ENCODE measurements around the gene CENPL. TPM values are rescaled to one million over a fixed set of nuclear protein-coding genes. Genes with fewer than 3 reads are reported as not detected.

Gene CENPL
- total and polyA plus RNA-seq, 9 of the 15 experiments (the other 6 are each of a cell fraction or from before 2014, with no cell fraction given): 33.0 to 52.7 (median 39.7) TPM

GRCh38 chr1:173863224-173864161 lies 38.8 kb upstream of the CENPL start (continued):
- TF ChIP-seq E2F8 (IDR thresholded peaks at IDR 0.05; ENCODE audit: low read depth, partially characterized antibody): no peak
- no peak for TF ChIP-seq ZNF316 (IDR thresholded peaks at IDR 0.05)
- TF ChIP-seq ILK (tag; IDR thresholded peaks at IDR 0.05; ENCODE audit: borderline replicate concordance, low read depth): no peak
- TF ChIP-seq CHCHD3 (CRISPR knock-in tag; IDR thresholded peaks at IDR 0.05): peak; percentile 63; the same call in 1 of the 2 replicates
- no peak for TF ChIP-seq ZNF174 (CRISPR knock-in tag; IDR thresholded peaks at IDR 0.05)
- TF ChIP-seq CCNT2 (IDR thresholded peaks at IDR 0.05; ENCODE audit: borderline replicate concordance, extremely low read depth, insufficient read length, low read depth, low read length): no peak
- no peak for TF ChIP-seq ZBTB12 (CRISPR knock-in tag; IDR thresholded peaks at IDR 0.05)
- no peak for TF ChIP-seq HDGF (IDR thresholded peaks at IDR 0.05)
- no peak for TF ChIP-seq ZNF165 (CRISPR knock-in tag; IDR thresholded peaks at IDR 0.05; ENCODE audit: borderline replicate concordance)
- TF ChIP-seq MCM7 (IDR thresholded peaks at IDR 0.05): no peak
- no peak for TF ChIP-seq SAFB2 (IDR thresholded peaks at IDR 0.05; ENCODE audit: borderline replicate concordance, low read depth, low read length, severe bottlenecking)
- no peak for TF ChIP-seq ZNF280B (CRISPR knock-in tag; IDR thresholded peaks at IDR 0.05)
- TF ChIP-seq NFE2 (IDR thresholded peaks at IDR 0.05; ENCODE audit: low read depth): no peak
- TF ChIP-seq ZNF586 (CRISPR knock-in tag; conservative IDR thresholded peaks at IDR 0.05): peak; percentile 77
- TF ChIP-seq TCF7L2 (IDR thresholded peaks at IDR 0.05; ENCODE audit: low read depth, low read length): no peak
- no peak for TF ChIP-seq ZNF436 (CRISPR knock-in tag; IDR thresholded peaks at IDR 0.05)
- TF ChIP-seq ZNF444 (CRISPR knock-in tag; IDR thresholded peaks at IDR 0.05): 0 out of 2 replicates have a peak, but pooled peaks have one; percentile 9
- TF ChIP-seq ZNF324 (CRISPR knock-in tag; IDR thresholded peaks at IDR 0.05): 0 out of 2 replicates have a peak, but pooled peaks have one; percentile 48
- no peak for TF ChIP-seq NFRKB (IDR thresholded peaks at IDR 0.05; ENCODE audit: low read depth)
- TF ChIP-seq THRB (CRISPR knock-in tag; conservative IDR thresholded peaks at IDR 0.05): peak; percentile 44; the same call in 1 of the 2 replicates
